ENCODE measurements around the gene TP53. TPM values are rescaled to one million over a fixed set of nuclear protein-coding genes. Genes with fewer than 3 reads are reported as not detected.

TP53 gene
- total and polyA plus RNA-seq, 2 of the 4 experiments (the other 2 are of a cell fraction), result 31.2 to 48.5 TPM

GRCh38 chr17:7701681-7702080 lies 14.4 kb upstream of the TP53 start:
- no TSS peak for BruUV-seq (replicated peaks)
- Histone ChIP-seq H3K14ac (replicated peaks; ENCODE audit: low read depth, low read length) (no peak overlapping the region), H2BK5ac (ENCODE audit: low read depth, low read length, poor library complexity, severe bottlenecking) (no peak overlapping the region), H3K4me2 (ENCODE audit: low read depth, low read length) (no peak overlapping the region), H4K91ac (ENCODE audit: insufficient read depth, low read depth, low read length) (no peak overlapping the region), H2BK15ac (ENCODE audit: low read depth, low read length) (no peak overlapping the region), H2AK9ac (replicated peaks; ENCODE audit: low read depth, low read length, poor library complexity) (no peak overlapping the region), H2BK20ac (ENCODE audit: low read depth, low read length) (no peak overlapping the region), H3K27me3 (ENCODE audit: control insufficient read depth, insufficient read depth, low read length) (peaks cover 29% of the 10 kb centered on the region), H3K79me1 (ENCODE audit: low read depth in 1 of 2, low read length in 2 of 2) (no peaks in the 10 kb centered on the region), H3K4me1 (ENCODE audit: control insufficient read depth, insufficient read depth, low read length) (peaks cover 3% of the 10 kb centered on the region; the same call in 1 of the 2 replicates), H3K9me3 (ENCODE audit: control insufficient read depth, insufficient read depth, low read length) (no peaks in the 10 kb centered on the region), H2AK5ac (ENCODE audit: low read depth, low read length) (no peak overlapping the region), H3K36me3 (ENCODE audit: control insufficient read depth, insufficient read depth, low read length) (peaks cover 9% of the 10 kb centered on the region), H3K4ac (ENCODE audit: low read depth, low read length) (no peak overlapping the region), H2AFZ (replicated peaks; ENCODE audit: low read length, poor library complexity) (no peak overlapping the region), H4K8ac (ENCODE audit: low read depth in 2 of 2, low read length in 2 of 2) (no peak overlapping the region), H3K4me3 (ENCODE audit: insufficient read depth, low read depth, low read length) (no peak overlapping the region), H3K27ac (ENCODE audit: insufficient read depth, low read length) (no peak overlapping the region), H4K20me1 (ENCODE audit: insufficient read depth, low read length) (no peaks in the 10 kb centered on the region), H3K18ac (ENCODE audit: low read depth, low read length) (no peak overlapping the region), H4K5ac (ENCODE audit: low read depth, low read length) (no peak overlapping the region), H3K9me1 (ENCODE audit: insufficient read depth, low read length) (no peaks in the 10 kb centered on the region), H3K56ac (ENCODE audit: extremely low read depth, insufficient read depth, low read length) (no peak overlapping the region), H3K9ac (ENCODE audit: low read depth, low read length) (no peak overlapping the region), H2BK120ac (ENCODE audit: low read depth, low read length) (no peak overlapping the region), H3K23ac (ENCODE audit: low read depth, low read length) (no peak overlapping the region)
- CTCF ChIA-PET, result interaction anchor here (0.6 kb wide), 1 partner anchor 13 kb away, joined by 3 read pairs; the partner anchor contains the start of gene WRAP53
- TF ChIP-seq FOS (IDR thresholded peaks at IDR 0.05; ENCODE audit: low read depth, low read length) (no peak), RCOR1 (IDR thresholded peaks at IDR 0.05; ENCODE audit: insufficient replicate concordance, low read length) (no peak), RAD21 (IDR thresholded peaks at IDR 0.05; ENCODE audit: low read length) (no peak), MAFK (IDR thresholded peaks at IDR 0.05; ENCODE audit: low read depth, low read length) (no peak), CHD1 (IDR thresholded peaks at IDR 0.05; ENCODE audit: low read depth, low read length) (no peak), SMC3 (IDR thresholded peaks at IDR 0.05; ENCODE audit: low read depth, low read length) (no peak), BHLHE40 (IDR thresholded peaks at IDR 0.05; ENCODE audit: low read depth, low read length) (no peak), MXI1 (IDR thresholded peaks at IDR 0.05; ENCODE audit: borderline replicate concordance, low read depth, low read length) (no peak), MAZ (IDR thresholded peaks at IDR 0.05; ENCODE audit: borderline replicate concordance, low read depth, low read length) (no peak), RFX5 (IDR thresholded peaks at IDR 0.05; ENCODE audit: low read depth, low read length) (no peak)
- TF ChIP-seq, protein P1, sequence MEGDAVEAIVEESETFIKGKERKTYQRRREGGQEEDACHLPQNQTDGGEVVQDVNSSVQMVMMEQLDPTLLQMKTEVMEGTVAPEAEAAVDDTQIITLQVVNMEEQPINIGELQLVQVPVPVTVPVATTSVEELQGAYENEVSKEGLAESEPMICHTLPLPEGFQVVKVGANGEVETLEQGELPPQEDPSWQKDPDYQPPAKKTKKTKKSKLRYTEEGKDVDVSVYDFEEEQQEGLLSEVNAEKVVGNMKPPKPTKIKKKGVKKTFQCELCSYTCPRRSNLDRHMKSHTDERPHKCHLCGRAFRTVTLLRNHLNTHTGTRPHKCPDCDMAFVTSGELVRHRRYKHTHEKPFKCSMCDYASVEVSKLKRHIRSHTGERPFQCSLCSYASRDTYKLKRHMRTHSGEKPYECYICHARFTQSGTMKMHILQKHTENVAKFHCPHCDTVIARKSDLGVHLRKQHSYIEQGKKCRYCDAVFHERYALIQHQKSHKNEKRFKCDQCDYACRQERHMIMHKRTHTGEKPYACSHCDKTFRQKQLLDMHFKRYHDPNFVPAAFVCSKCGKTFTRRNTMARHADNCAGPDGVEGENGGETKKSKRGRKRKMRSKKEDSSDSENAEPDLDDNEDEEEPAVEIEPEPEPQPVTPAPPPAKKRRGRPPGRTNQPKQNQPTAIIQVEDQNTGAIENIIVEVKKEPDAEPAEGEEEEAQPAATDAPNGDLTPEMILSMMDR (conservative IDR thresholded peaks at IDR 0.05; ENCODE audit: low read depth, low read length), result no peak
- TF ChIP-seq, protein P2, sequence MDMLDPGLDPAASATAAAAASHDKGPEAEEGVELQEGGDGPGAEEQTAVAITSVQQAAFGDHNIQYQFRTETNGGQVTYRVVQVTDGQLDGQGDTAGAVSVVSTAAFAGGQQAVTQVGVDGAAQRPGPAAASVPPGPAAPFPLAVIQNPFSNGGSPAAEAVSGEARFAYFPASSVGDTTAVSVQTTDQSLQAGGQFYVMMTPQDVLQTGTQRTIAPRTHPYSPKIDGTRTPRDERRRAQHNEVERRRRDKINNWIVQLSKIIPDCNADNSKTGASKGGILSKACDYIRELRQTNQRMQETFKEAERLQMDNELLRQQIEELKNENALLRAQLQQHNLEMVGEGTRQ (IDR thresholded peaks at IDR 0.05; ENCODE audit: low read depth, low read length), result no peak
- POLR2A ChIA-PET (ENCODE audit: unreplicated experiment), result no interaction called here
- dilution Hi-C loops (cut with HindIII; ENCODE audit: low sequenced_read_pairs, unreplicated experiment), result no loop called here
- DNase-seq (no peak), ATAC-seq (ENCODE audit: low read depth) (no peak)
- WGBS, 2 experiments (ENCODE audit: extremely low coverage in 2 of 2, insufficient read length in 1 of 2), result 95% methylated on average over 12 of the region's 14 CpGs; no CpG with 5 or more reads in 1 of the 2 experiments
- intact Hi-C loops (cut with micrococcal nuclease), result no loop called here
- in situ Hi-C loops (cut with MboI; ENCODE audit: low sequenced_read_pairs), result no loop called here
